Muscle of leg (tissue), 16 donors: Measurements from ENCODE around the gene ELOVL7. TPM values are rescaled to one million over a fixed set of nuclear protein-coding genes. Genes with fewer than 3 reads are reported as not detected.
A peak's percentile ranks its signal among the peaks of the same experiment; 100 is the strongest.

Source experiments
- DNase-seq: peaks from one replicate; pipeline ENCODE4 v3.0.0; 2013
- H3K27ac ChIP-seq: one replicate; pipeline ENCODE4 v1.5.1; 2013; ENCODE audit warnings: mild to moderate bottlenecking, low read length, control low read depth
- H3K27me3 ChIP-seq: one replicate; pipeline ENCODE4 v1.6.1; 2013; ENCODE audit warnings: low read length; ENCODE audit not compliant: control insufficient read depth, insufficient read depth
- H3K36me3 ChIP-seq: one replicate; pipeline ENCODE4 v1.6.1; 2013; ENCODE audit warnings: low read length; ENCODE audit not compliant: control insufficient read depth, insufficient read depth
- H3K4me1 ChIP-seq: one replicate; pipeline ENCODE4 v1.6.1; 2013; ENCODE audit warnings: low read length; ENCODE audit not compliant: control insufficient read depth, insufficient read depth
- H3K4me3 ChIP-seq: one replicate; pipeline ENCODE4 v1.5.1; 2013; ENCODE audit warnings: low read length, control low read depth
- H3K9me3 ChIP-seq: replicated peaks from 2 replicates; pipeline ENCODE4 v1.6.1; 2013; ENCODE audit warnings: low read depth, low read length; ENCODE audit not compliant: control insufficient read depth
- WGBS: methylation state at CpG from one replicate; pipeline ENCODE4 v1.1.5; 2013; ENCODE audit warnings: missing lambda C conversion rate; ENCODE audit not compliant: insufficient coverage; 5-methylcytosine and 5-hydroxymethylcytosine counted together
- long read RNA-seq, 11 donors: transcript quantifications; one replicate each; lab custom pipeline, GENCODE V29; 2026
- polyA plus RNA-seq, 8 donors: library from polyadenylated mRNA; unstranded; fragments of 120-200 nt; gene quantifications; one replicate each; pipeline versions ENCODE4 v1.2.1 to v1.2.3, GENCODE V29; 2013; ENCODE audit warnings: inconsistent platforms in 1 of 8, low replicate concordance in 1 of 8; ENCODE audit not compliant: insufficient read length in 8 of 8, insufficient read depth in 1 of 8
- total RNA-seq: library from RNA; stranded (reverse); fragments of 120-200 nt; gene quantifications from one replicate; pipeline ENCODE4 v1.2.4, GENCODE V29; 2013

ELOVL7 gene
- total RNA-seq: 0.13 TPM
- polyA plus RNA-seq: 1 to 10 TPM in 1 of 8 donors, under 1 TPM in 7; 0.11 to 3.4 (median 0.22) TPM
- long read RNA-seq, donor 1: 0 reads
- long read RNA-seq, donor 2: 0 reads
- long read RNA-seq, donor 3: 0 reads
- long read RNA-seq, donor 4: 0 reads
- long read RNA-seq, donor 5: 0 reads
- long read RNA-seq, donor 6: 0 reads
- long read RNA-seq, donor 7: 0 reads
- long read RNA-seq, donor 8: 0 reads
- long read RNA-seq, donor 9: 0 reads
- long read RNA-seq, donor 10: 0 reads
- long read RNA-seq, donor 11: 0 reads

DNA sequence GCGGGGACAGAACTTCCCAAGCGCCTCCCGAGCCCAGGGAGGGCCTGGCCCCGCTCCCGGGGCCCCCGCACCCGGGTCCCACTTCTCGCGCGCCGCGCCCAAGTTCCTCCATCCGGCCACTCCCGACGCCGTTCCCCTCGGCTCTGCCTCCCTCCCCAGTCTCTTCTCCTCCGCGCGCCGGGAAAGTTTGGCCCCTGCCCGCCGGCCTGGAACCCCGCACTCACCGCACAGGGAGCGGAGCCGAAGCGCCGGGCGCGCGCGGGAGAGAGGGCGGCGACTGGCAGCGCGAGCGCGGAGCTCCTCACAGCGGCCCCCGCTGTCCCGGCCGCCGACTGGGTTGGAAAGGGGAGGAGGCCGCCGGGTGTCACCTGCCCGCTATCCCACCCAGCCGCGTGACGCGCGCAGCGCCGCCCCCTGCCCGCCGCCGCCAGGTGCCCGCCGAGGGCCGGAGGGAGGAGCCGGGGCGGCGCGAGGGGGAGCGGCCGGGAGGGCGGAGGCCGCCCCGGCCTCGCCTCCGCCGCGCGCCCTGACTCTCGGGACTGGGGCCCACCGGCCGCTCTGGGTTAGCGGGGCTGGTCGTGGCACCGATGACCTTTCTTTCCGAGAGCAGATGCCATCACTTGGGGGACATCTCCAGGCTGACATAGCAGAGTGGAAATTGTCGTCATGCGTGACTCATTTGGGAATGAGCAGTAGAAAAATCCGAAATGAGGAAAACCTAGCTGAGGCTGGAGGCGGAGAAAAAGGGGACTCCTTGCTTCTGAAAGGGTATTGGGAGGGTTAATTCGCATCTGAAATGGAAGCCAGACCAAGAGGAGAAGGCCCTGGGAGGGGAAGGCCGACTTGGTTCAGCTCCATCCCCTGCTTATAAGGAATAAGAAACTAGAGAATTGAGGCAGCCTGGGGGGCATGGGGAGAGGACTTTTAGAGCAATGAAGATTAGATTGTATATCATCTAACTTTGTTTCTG lies at the start of gene ELOVL7:
Gene ELOVL7 (minus strand): TSS at position 334 of the 970 bp plus-strand sequence. CDS start 56,872 bp downstream, outside the sequence.
- H3K9me3 ChIP-seq: no peaks in the 10 kb centered on the region
- H3K36me3 ChIP-seq: no peaks in the 10 kb centered on the region
- no peak within 1 kb of the TSS for H3K27ac ChIP-seq
- under 1% methylated on average over 86 of the region's 87 CpGs for WGBS
- peaks cover 11% of the 10 kb centered on the region for H3K4me1 ChIP-seq
- H3K27me3 ChIP-seq: peaks cover 50% of the 10 kb centered on the region
- H3K4me3 ChIP-seq: peak within 1 kb of the TSS; percentile 57
- peak; percentile 30 for DNase-seq

DNA sequence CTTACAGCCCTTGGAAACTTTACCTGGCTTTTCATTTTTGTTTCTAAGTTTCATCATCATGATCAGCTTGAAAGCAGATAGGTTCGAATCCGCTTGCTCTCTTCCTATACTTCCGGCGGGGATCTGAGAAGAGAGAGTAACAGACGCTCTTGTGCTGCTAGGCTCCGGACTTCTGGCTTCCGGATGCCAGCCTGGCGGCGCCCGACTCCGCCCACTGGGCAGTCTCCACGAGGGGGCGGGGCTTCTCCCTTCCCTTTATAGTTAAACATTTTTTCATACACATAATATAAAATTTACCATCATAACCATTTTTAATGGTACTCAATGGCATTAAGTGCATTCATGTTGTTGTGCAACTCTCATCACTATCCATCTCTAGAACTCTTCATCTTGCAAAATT lies 49.5 kb upstream of the ELOVL7 start:
- peaks cover 16% of the 10 kb centered on the region for H3K36me3 ChIP-seq
- 97% methylated on average over 7 of the region's 13 CpGs for WGBS

DNA sequence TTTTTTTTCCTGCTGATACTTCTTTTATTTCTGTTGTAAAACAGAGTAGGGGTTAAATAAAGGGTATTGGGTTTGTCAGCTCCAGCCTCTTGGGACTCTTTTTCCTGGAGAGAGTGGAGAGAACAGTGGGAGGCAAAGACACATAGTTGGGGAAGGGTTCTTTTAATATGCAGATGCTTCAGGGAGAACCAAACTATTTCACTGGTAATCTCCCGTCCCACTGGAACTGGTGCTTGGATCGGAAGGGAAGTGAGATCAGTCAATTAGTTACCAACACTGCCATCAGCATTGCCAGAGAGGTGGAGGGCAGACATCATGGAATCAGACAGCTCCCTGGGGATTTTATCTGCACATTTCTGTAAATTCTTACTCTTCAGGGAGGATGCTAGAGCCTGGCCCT lies 47.6 kb upstream of the ELOVL7 start:
- H3K36me3 ChIP-seq: peaks cover 12% of the 10 kb centered on the region
- no peaks in the 10 kb centered on the region for H3K9me3 ChIP-seq
- WGBS: no CpG with 5 or more reads among the region's 2 CpGs
- no peaks in the 10 kb centered on the region for H3K4me1 ChIP-seq
- no peak overlapping the region for H3K27ac ChIP-seq
- no peaks in the 10 kb centered on the region for H3K27me3 ChIP-seq
- no peak overlapping the region for H3K4me3 ChIP-seq
- no peak for DNase-seq

More for the DNA sequence above, 49.5 kb upstream of the ELOVL7 start:
- Histone ChIP-seq H3K9me3 (no peaks in the 10 kb centered on the region), H3K27me3 (no peaks in the 10 kb centered on the region), H3K4me3 (no peak overlapping the region), H3K4me1 (no peaks in the 10 kb centered on the region), H3K27ac (no peak overlapping the region)
- no peak for DNase-seq

- Histone ChIP-seq H3K27me3 (no peaks in the 10 kb centered on the region), H3K36me3 (peaks cover 9% of the 10 kb centered on the region), H3K9me3 (no peaks in the 10 kb centered on the region), H3K4me1 (no peaks in the 10 kb centered on the region), H3K4me3 (no peak overlapping the region), H3K27ac (no peak overlapping the region)
- DNase-seq: no peak
- no CpG with 5 or more reads among the region's 2 CpGs for WGBS
Observed at GRCh38 chr5:60888359-60889061, 44.4 kb upstream of the ELOVL7 start.

- peaks cover 2% of the 10 kb centered on the region for H3K36me3 ChIP-seq
- no CpG with 5 or more reads among the region's 2 CpGs for WGBS
Observed at GRCh38 chr5:60887746-60888145, 43.7 kb upstream of the ELOVL7 start.

GRCh38 chr5:60887096-60887495 lies 43.0 kb upstream of the ELOVL7 start:
- no peak overlapping the region for H3K27ac ChIP-seq
- H3K9me3 ChIP-seq: peaks cover 2% of the 10 kb centered on the region
- no peaks in the 10 kb centered on the region for H3K36me3 ChIP-seq
- WGBS: no CpG with 5 or more reads among the region's 1 CpG
- no peak overlapping the region for H3K4me3 ChIP-seq
- no peak for DNase-seq
- H3K4me1 ChIP-seq: no peaks in the 10 kb centered on the region
- H3K27me3 ChIP-seq: no peaks in the 10 kb centered on the region

More at GRCh38 chr5:60887746-60888145, 43.7 kb upstream of the ELOVL7 start:
- Histone ChIP-seq H3K4me3 (no peak overlapping the region), H3K27me3 (no peaks in the 10 kb centered on the region), H3K4me1 (no peaks in the 10 kb centered on the region), H3K9me3 (no peaks in the 10 kb centered on the region), H3K27ac (no peak overlapping the region)
- DNase-seq: peak; percentile 56

DNA sequence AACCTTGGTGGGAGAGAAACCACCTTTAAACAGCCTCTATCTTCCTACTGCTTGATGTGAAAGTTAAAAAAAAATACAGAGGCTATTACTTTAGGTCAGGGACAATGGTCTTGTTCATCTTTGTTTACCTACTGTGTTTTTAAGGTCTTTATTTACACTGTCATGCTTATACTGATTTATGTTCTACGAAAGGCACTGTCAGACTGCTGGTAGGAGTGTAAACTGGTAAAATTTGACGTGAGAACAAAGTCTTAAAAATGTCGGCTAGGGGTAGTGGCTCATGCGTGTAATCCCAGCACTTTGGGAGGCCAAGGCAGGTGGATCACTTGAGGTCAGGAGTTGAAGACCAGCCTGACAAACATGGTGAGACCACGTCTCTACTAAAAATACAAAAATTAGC lies 42.1 kb upstream of the ELOVL7 start:
- DNase-seq: no peak
- Histone ChIP-seq H3K36me3 (no peaks in the 10 kb centered on the region), H3K4me1 (no peaks in the 10 kb centered on the region), H3K9me3 (peaks cover 5% of the 10 kb centered on the region), H3K27me3 (no peaks in the 10 kb centered on the region), H3K4me3 (no peak overlapping the region), H3K27ac (no peak overlapping the region)
- 72% methylated on average over 4 of the region's 5 CpGs for WGBS

DNA sequence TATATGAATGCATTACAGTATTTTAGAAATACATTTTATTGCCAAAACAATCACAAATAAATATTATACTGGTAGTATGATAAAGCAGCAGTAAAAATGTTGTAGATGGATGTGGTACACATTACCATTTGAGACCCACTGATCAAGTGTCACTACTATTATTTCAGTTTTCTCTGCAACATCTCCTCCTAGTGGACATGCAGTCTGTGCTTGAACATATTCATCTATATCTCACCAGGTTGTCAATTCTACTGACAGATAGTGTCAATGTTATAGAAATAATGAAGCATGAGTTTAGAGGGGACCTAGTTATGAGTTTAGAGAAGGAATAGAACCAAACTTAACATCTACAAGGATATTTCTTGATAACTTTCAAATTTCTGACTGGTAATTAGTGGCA lies 39.2 kb upstream of the ELOVL7 start:
- Histone ChIP-seq H3K4me1 (no peaks in the 10 kb centered on the region), H3K27ac (no peak overlapping the region), H3K4me3 (no peak overlapping the region), H3K36me3 (no peaks in the 10 kb centered on the region), H3K9me3 (peaks cover 9% of the 10 kb centered on the region), H3K27me3 (no peaks in the 10 kb centered on the region)
- DNase-seq: no peak

GRCh38 chr5:60872892-60873291 lies 28.8 kb upstream of the ELOVL7 start:
- Histone ChIP-seq H3K4me1 (no peaks in the 10 kb centered on the region), H3K27me3 (no peaks in the 10 kb centered on the region), H3K4me3 (no peak overlapping the region), H3K27ac (no peak overlapping the region), H3K36me3 (no peaks in the 10 kb centered on the region), H3K9me3 (peaks cover 8% of the 10 kb centered on the region)
- no peak for DNase-seq

DNA sequence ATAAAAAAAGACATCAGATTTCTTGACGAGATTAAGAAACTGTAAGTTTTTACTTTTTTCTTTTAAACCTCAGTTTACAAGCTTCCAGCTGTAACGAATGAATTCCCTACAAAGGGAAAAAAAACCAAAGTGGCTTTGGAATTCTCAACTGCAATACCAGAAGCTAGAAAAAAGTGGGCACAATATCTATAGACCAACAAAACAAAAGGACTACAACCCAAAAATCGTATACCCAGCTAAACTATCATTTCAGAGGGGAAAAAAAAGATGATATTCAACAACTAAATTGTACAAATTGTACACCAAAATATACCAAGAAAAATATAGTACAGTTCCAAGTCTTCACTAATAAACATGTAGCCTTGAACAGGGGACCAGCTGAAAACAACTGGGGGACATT lies 26.8 kb upstream of the ELOVL7 start:
- Histone ChIP-seq H3K27me3 (no peaks in the 10 kb centered on the region), H3K27ac (no peak overlapping the region), H3K4me1 (no peaks in the 10 kb centered on the region), H3K9me3 (peaks cover 8% of the 10 kb centered on the region), H3K36me3 (no peaks in the 10 kb centered on the region), H3K4me3 (no peak overlapping the region)
- no CpG with 5 or more reads among the region's 3 CpGs for WGBS
- DNase-seq: no peak
